K562 (cell line): ENCODE measurements around the gene PNKD. TPM values are rescaled to one million over a fixed set of nuclear protein-coding genes. Genes with fewer than 3 reads are reported as not detected.

Experiments used
- ATAC-seq: fragments of 200-7000 bp; cut with Tn5 transposase; 3 replicates; pipeline ENCODE4 v1.9.1; 2020; ENCODE audit warnings: moderate library complexity
- BruUV-seq: library from RNA; stranded (reverse); fragments of 400-500 nt; replicated peaks from 2 replicates; lab custom pipeline; 2021; lab: Mats Ljungman, UMichigan
- CTCF ChIA-PET: fragments of 300-600 bp; formaldehyde crosslinking; extraction: SDS; loops from one replicate; lab custom pipeline; 2021; ENCODE audit warnings: low intra/inter-chr PET ratio; lab: Yijun Ruan, JAX
- POLR2A ChIA-PET: fragments of 300-600, 350-650 bp; sonication (Branson Sonifier 250); formaldehyde crosslinking; extraction: SDS; loops from one replicate; lab custom pipeline; 2021; ENCODE audit warnings: antibody characterized with exemption, inconsistent platforms; lab: Yijun Ruan, JAX
- DNase-seq, 4 experiments: peaks; one replicate each; pipeline versions ENCODE4 v3.0.0 to v3.0.0-alpha.2; 2011 to 2018; ENCODE audit warnings: low spot score in 3 of 4, mixed read lengths in 3 of 4; ENCODE audit errors: extremely low read depth in 1 of 4
- FAIRE-seq: peaks from 2 replicates; lab custom pipeline; 2011; peaks lifted over from hg19 to GRCh38; lab: Jason Lieb, UNC
- H2AFZ ChIP-seq: 2 replicates; pipeline ENCODE4 v1.6.0; 2011; ENCODE audit warnings: low read depth, low read length, control low read depth, inconsistent platforms
- H3K27ac ChIP-seq: fragments of 200-600 bp; 3 replicates; pipeline ENCODE4 v1.8.0; 2011; ENCODE audit warnings: low read depth, mild to moderate bottlenecking, control low read depth, inconsistent platforms, low read length, moderate library complexity, mixed read lengths; ENCODE audit errors: extremely low read depth
- H3K27me3 ChIP-seq, 2 experiments: fragments of 300-600 bp in 1 of 2; 2 replicates in 1 of 2; 3 replicates in 1 of 2; pipeline versions ENCODE4 v1.6.0 to v1.8.0; 2011; ENCODE audit warnings: inconsistent platforms in 2 of 2, low read length in 2 of 2, mild to moderate bottlenecking in 1 of 2, mixed read lengths in 1 of 2, moderate library complexity in 1 of 2; ENCODE audit not compliant: control insufficient read depth in 2 of 2, insufficient read depth in 2 of 2
- H3K36me3 ChIP-seq: fragments of 300-600 bp; 3 replicates; pipeline ENCODE4 v1.8.0; 2011; ENCODE audit warnings: mild to moderate bottlenecking, low read length, inconsistent platforms; ENCODE audit not compliant: control insufficient read depth, insufficient read depth
- H3K4me1 ChIP-seq, 2 experiments: fragments of 200-600 bp in 1 of 2; replicated peaks in 1 of 2; 2 replicates in 1 of 2; 3 replicates in 1 of 2; pipeline versions ENCODE4 v1.5.1 to v1.8.0; 2011; ENCODE audit warnings: inconsistent platforms in 2 of 2, low read length in 2 of 2, mild to moderate bottlenecking in 1 of 2, mixed read lengths in 1 of 2, moderate library complexity in 1 of 2; ENCODE audit not compliant: control insufficient read depth in 2 of 2, insufficient read depth in 2 of 2
- H3K4me2 ChIP-seq: 2 replicates; pipeline ENCODE4 v1.6.1; 2011; ENCODE audit warnings: low read length, control low read depth, inconsistent platforms, mixed read lengths; ENCODE audit not compliant: insufficient read depth
- H3K4me3 ChIP-seq: fragments of 200-600 bp; sonication (generic), shearing (Covaris generic); 2 replicates; pipeline ENCODE4 v1.5.1; 2016; ENCODE audit warnings: control low read depth, inconsistent platforms
- H3K79me2 ChIP-seq: fragments of 200-600 bp; 3 replicates; pipeline ENCODE4 v1.8.0; 2011; ENCODE audit warnings: low read length, inconsistent platforms; ENCODE audit not compliant: control insufficient read depth, insufficient read depth
- H3K9ac ChIP-seq, 2 experiments: 2 replicates each; pipeline versions ENCODE4 v1.6.0 to v1.6.1; 2011; ENCODE audit warnings: low read depth in 2 of 2, low read length in 2 of 2, control low read depth in 1 of 2, inconsistent platforms in 1 of 2, mild to moderate bottlenecking in 1 of 2, mixed read lengths in 1 of 2; ENCODE audit not compliant: insufficient read depth in 1 of 2
- H3K9me1 ChIP-seq: one replicate; pipeline ENCODE4 v1.6.0; 2011; ENCODE audit warnings: inconsistent platforms, mild to moderate bottlenecking, low read length, moderate library complexity; ENCODE audit not compliant: control insufficient read depth, insufficient read depth
- H3K9me3 ChIP-seq: replicated peaks from 2 replicates; pipeline ENCODE4 v1.5.1; 2011; ENCODE audit warnings: low read depth, low read length, inconsistent platforms; ENCODE audit not compliant: control insufficient read depth, insufficient read depth
- H4K20me1 ChIP-seq: replicated peaks from 2 replicates; pipeline ENCODE4 v1.6.1; 2011; ENCODE audit warnings: low read length, inconsistent platforms, mixed read lengths; ENCODE audit not compliant: control insufficient read depth, insufficient read depth
- BMI1 ChIP-seq: fragments of 150-350 bp; IDR thresholded peaks from 2 replicates; pipeline ENCODE4 v1.6.1; 2014; ENCODE audit warnings: low read length
- CEBPB ChIP-seq: fragments of 450-650 bp; IDR thresholded peaks from 2 replicates; pipeline ENCODE4 v1.6.1; 2016; ENCODE audit warnings: missing genetic modification characterization, missing compliant biosample characterization
- DMBX1 ChIP-seq: fragments of 250-450 bp; sonication (Bioruptor Pico); IDR thresholded peaks from 2 replicates; pipeline ENCODE4 v1.8.0; 2022; ENCODE audit warnings: inconsistent platforms, mild to moderate bottlenecking, moderate library complexity, borderline replicate concordance
- EGR1 ChIP-seq: fragments of 450-650 bp; conservative IDR thresholded peaks from 2 replicates; pipeline ENCODE4 v1.6.1; 2017; ENCODE audit warnings: mild to moderate bottlenecking
- ETV6 ChIP-seq, 3 experiments: fragments of 150-350 bp in 1 of 3; sonication (generic) in 1 of 3; formaldehyde crosslinking in 1 of 3; IDR thresholded peaks; 2 replicates each; pipeline versions ENCODE4 v1.6.1 to v1.8.0; 2014 to 2022; ENCODE audit warnings: borderline replicate concordance in 2 of 3, low read depth in 2 of 3, antibody characterized with exemption in 1 of 3, low read length in 1 of 3, mild to moderate bottlenecking in 1 of 3, missing genetic modification reagents in 1 of 3
- GATAD2B ChIP-seq: fragments of 450-650 bp; IDR thresholded peaks from 2 replicates; pipeline ENCODE4 v1.6.1; 2017; ENCODE audit warnings: mild to moderate bottlenecking, borderline replicate concordance
- HMBOX1 ChIP-seq: sonication (generic); IDR thresholded peaks from 2 replicates; pipeline ENCODE4 v1.6.1; 2016
- MTA3 ChIP-seq: fragments of 450-650 bp; formaldehyde crosslinking; IDR thresholded peaks from 2 replicates; pipeline ENCODE4 v1.6.1; 2017; ENCODE audit warnings: mild to moderate bottlenecking, borderline replicate concordance
- NR2F6 ChIP-seq: fragments of 450-650 bp; formaldehyde crosslinking; IDR thresholded peaks from 2 replicates; pipeline ENCODE4 v1.4.0; 2020; ENCODE audit warnings: mild to moderate bottlenecking
- PKNOX1 ChIP-seq: fragments of 450-650 bp; IDR thresholded peaks from 2 replicates; pipeline ENCODE4 v1.6.1; 2016
- POLR2A ChIP-seq: fragments of 450-650 bp; conservative IDR thresholded peaks from 2 replicates; pipeline ENCODE4 v1.6.1; 2016
- POLR2G ChIP-seq: fragments of 200-400 bp; formaldehyde crosslinking; IDR thresholded peaks from 2 replicates; pipeline ENCODE4 v1.6.1; 2017; ENCODE audit warnings: low read depth, mild to moderate bottlenecking, antibody characterized with exemption, low read length, moderate library complexity
- POLR3G ChIP-seq: IDR thresholded peaks from 2 replicates; pipeline ENCODE4 v1.6.1; 2011; ENCODE audit not compliant: insufficient read length, insufficient replicate concordance; ENCODE audit errors: extremely low read depth
- RAD21 ChIP-seq, 2 experiments: fragments of 250-450 bp in 1 of 2; fragments of 450-650 bp in 1 of 2; sonication (Bioruptor Pico) in 1 of 2; formaldehyde crosslinking in 1 of 2; IDR thresholded peaks in 1 of 2; conservative IDR thresholded peaks in 1 of 2; 2 replicates each; pipeline versions ENCODE4 v1.4.0 to v1.8.0; 2020 to 2022; ENCODE audit warnings: mild to moderate bottlenecking in 2 of 2, moderate library complexity in 1 of 2
- RBM14 ChIP-seq: fragments of 200-400 bp; formaldehyde crosslinking; IDR thresholded peaks from 2 replicates; pipeline ENCODE4 v1.6.1; 2018; ENCODE audit warnings: low read depth, mild to moderate bottlenecking, low read length, moderate library complexity, borderline replicate concordance; ENCODE audit not compliant: insufficient read depth
- RBM25 ChIP-seq: fragments of 200-400 bp; formaldehyde crosslinking; IDR thresholded peaks from 2 replicates; pipeline ENCODE4 v1.6.1; 2018; ENCODE audit warnings: low read length, low read depth, moderate library complexity; ENCODE audit not compliant: severe bottlenecking
- SMC3 ChIP-seq: conservative IDR thresholded peaks from 2 replicates; pipeline ENCODE4 v1.6.1; 2011; ENCODE audit warnings: low read depth, low read length, improper control_type of control experiment; ENCODE audit not compliant: insufficient read depth
- ZFX ChIP-seq: sonication (generic); formaldehyde crosslinking; IDR thresholded peaks from 2 replicates; pipeline ENCODE4 v1.8.0; 2022; ENCODE audit warnings: mild to moderate bottlenecking, missing genetic modification reagents, moderate library complexity
- ZNF121 ChIP-seq: sonication (generic); formaldehyde crosslinking; conservative IDR thresholded peaks from 2 replicates; pipeline ENCODE4 v1.8.0; 2022; ENCODE audit warnings: missing genetic modification reagents
- ZNF76 ChIP-seq: fragments of 250-450 bp; sonication (Bioruptor Pico); IDR thresholded peaks from 2 replicates; pipeline ENCODE4 v1.4.0; 2020; ENCODE audit warnings: mild to moderate bottlenecking, moderate library complexity, borderline replicate concordance
- WGBS: fragments of 100-300 bp; shearing (Covaris generic); methylation state at CpG from one replicate; pipeline ENCODE4 v1.1.6; 2016; ENCODE audit warnings: low coverage, mixed read lengths; ENCODE audit not compliant: insufficient coverage; ENCODE audit errors: missing lambda C conversion rate; 5-methylcytosine and 5-hydroxymethylcytosine counted together
- in situ Hi-C: fragments of 300-500 bp; cut with MboI; formaldehyde crosslinking; loops from 4 replicates; pipeline ENCODE4 v1.15.0; 2018; ENCODE audit warnings: inconsistent platforms, mixed read lengths
- intact Hi-C: fragments of 100-400 bp; cut with micrococcal nuclease; formaldehyde crosslinking; loops from 2 replicates; pipeline ENCODE4 v1.14.2; 2022
- polyA plus RNA-seq, 8 experiments: library from polyadenylated mRNA; depleted of rRNA in 4 of 8; stranded (reverse) in 5 of 8; unstranded in 3 of 8; fragments of >200 nt; fragmentation: Nextera tagmentation in 2 of 8; fragmentation: Illumina TruSeq in 1 of 8; extraction: Ambion mirVana in 2 of 8; extraction: Trizol in 1 of 8; gene quantifications; 2 replicates each; pipeline versions ENCODE4 v1.2.1 to v1.2.3, GENCODE V29; 2011 to 2014; ENCODE audit warnings: inconsistent platforms in 1 of 8, missing spikeins in 1 of 8
- total RNA-seq, 7 experiments: library from RNA; depleted of rRNA in 6 of 7; stranded (reverse); fragments of >200 nt in 6 of 7; fragmentation: Illumina TruSeq in 2 of 7; extraction: Trizol in 2 of 7; gene quantifications; 2 replicates each; pipeline versions ENCODE4 v1.2.1 to v1.2.3, GENCODE V29; 2011 to 2021; ENCODE audit warnings: low replicate concordance in 1 of 7

Gene PNKD
- total and polyA plus RNA-seq, 9 of the 15 experiments (the other 6 are each of a cell fraction or from before 2014, with no cell fraction given): 26.0 to 105 (median 60.1) TPM

DNA sequence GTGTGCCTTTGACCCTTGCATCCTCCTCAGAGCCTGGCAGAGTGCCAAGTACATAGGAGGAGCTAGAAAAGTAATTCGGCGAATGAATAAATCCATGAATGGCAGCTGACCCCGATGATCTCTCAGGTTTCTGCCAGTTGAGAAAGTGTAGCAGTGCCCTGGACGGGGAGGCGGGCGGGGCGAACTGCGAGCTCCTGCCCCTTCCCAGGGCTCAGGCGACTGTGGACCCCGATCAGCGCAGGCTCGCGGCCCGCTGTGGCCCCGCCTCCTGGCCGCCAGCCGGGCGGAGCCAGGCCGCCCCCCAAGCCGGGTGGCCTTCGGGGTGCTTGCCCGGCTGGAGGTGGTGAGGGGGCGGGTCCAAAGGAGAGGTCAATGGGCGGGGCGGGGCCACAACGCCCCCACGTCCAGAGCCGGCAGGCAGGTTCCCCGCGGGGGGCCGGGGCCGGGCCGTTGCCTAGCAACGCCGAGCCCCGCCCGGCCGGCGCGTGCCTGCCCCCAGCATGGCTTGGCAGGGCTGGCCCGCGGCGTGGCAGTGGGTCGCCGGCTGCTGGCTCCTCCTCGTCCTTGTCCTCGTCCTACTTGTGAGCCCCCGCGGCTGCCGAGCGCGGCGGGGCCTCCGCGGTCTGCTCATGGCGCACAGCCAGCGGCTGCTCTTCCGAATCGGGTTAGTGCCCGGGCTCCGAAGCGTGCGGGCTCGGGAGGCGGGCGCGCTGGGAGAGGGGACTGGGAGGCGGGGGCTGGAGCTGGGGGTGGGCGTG, 52.6 kb downstream of the PNKD start:
- intact Hi-C loops: no loop called here
- ChIA-PET POLR2A (interaction anchor here (1.2 to 1.8 kb wide), 3 partner anchors 10 to 34 kb away, joined by 4 to 5 read pairs (median 5); partner anchors contain the start of gene CATIP), CTCF (interaction anchor here (0.6 kb wide), 1 partner anchor 36 kb away, joined by 3 read pairs; no protein-coding TSS in a partner anchor)
- Histone ChIP-seq H3K9ac (peak overlapping the region; percentile 70 to 95), H3K9me1 (no peaks in the 10 kb centered on the region), H3K4me3 (peak overlapping the region; percentile 55), H3K79me2 (peaks cover 34% of the 10 kb centered on the region), H3K27ac (peak overlapping the region; percentile 74), H3K36me3 (no peaks in the 10 kb centered on the region), H3K27me3 (no peaks in the 10 kb centered on the region), H4K20me1 (no peaks in the 10 kb centered on the region), H3K4me1 (peaks cover 30 to 31% of the 10 kb centered on the region in 2 experiments), H3K9me3 (no peaks in the 10 kb centered on the region), H3K4me2 (peak overlapping the region; percentile 90), H2AFZ (peak overlapping the region; percentile 84)
- in situ Hi-C loops: no loop called here
- 0% methylated on average over 30 of the region's 69 CpGs for WGBS
- ATAC-seq (peak; percentile 83), DNase-seq (peak; percentile 88 to 98 (median 98)), FAIRE-seq (peak; percentile 92)
- BruUV-seq: no TSS peak
- no peak for TF ChIP-seq RBM25
- peak; percentile 48; the same call in 1 of the 2 replicates for TF ChIP-seq POLR2A
- no peak for TF ChIP-seq ZNF121 (CRISPR knock-in tag)
- no peak for TF ChIP-seq DMBX1 (CRISPR knock-in tag)
- no peak for TF ChIP-seq ZNF76 (CRISPR knock-in tag)
- peak; percentile 3; the same call in 1 of the 2 replicates for TF ChIP-seq CEBPB (tag)
- peak in 1 of 2 experiments; percentile 21; a peak in 2 of 4 replicates for TF ChIP-seq RAD21 (CRISPR knock-in tag; conservative IDR thresholded peaks at IDR 0.05 in 1 of 2, IDR thresholded peaks at IDR 0.05 in 1 of 2)
- no peak for TF ChIP-seq RBM14
- TF ChIP-seq ZFX (CRISPR knock-in tag): peak; percentile 48
- TF ChIP-seq ETV6 (IDR thresholded peaks at IDR 0.05; ENCODE audit: borderline replicate concordance in 1 of 2, low read depth in 2 of 2, low read length in 1 of 2): no peak
- TF ChIP-seq ETV6 (CRISPR knock-in tag; IDR thresholded peaks at IDR 0.05; ENCODE audit: borderline replicate concordance): no peak
- TF ChIP-seq GATAD2B: peak; percentile 17; the same call in 1 of the 2 replicates
- no peak for TF ChIP-seq HMBOX1
- 0 out of 2 replicates have a peak, but pooled peaks have one; percentile 44 for TF ChIP-seq BMI1
- no peak for TF ChIP-seq NR2F6 (CRISPR knock-in tag)
- TF ChIP-seq EGR1: peak; percentile 74
- TF ChIP-seq POLR3G: no peak
- TF ChIP-seq POLR2G: peak; percentile 75
- peak; percentile 16; the same call in 1 of the 2 replicates for TF ChIP-seq MTA3
- no peak for TF ChIP-seq SMC3
- no peak for TF ChIP-seq PKNOX1
